Prostate gland (tissue), 2 donors: ENCODE measurements around the gene CPA5.

Experiments used
- CTCF ChIP-seq, 4 experiments: fragments of 200-600 bp in 2 of 4; fragments of 450-650 bp in 2 of 4; sonication (generic) in 2 of 4; IDR thresholded peaks; 1 replicate in 3 of 4; 2 replicates in 1 of 4; pipeline ENCODE4 v1.5.1; 2016 to 2019; ENCODE audit warnings: antibody characterized with exemption in 4 of 4, mild to moderate bottlenecking in 2 of 4, moderate library complexity in 2 of 4
- POLR2A ChIP-seq: fragments of 450-650 bp; IDR thresholded peaks from one replicate; pipeline ENCODE4 v1.6.1; 2016; ENCODE audit warnings: antibody characterized with exemption, mild to moderate bottlenecking

GRCh38 chr7:130297628-130298543 lies 46.7 kb upstream of the CPA5 start:
- TF ChIP-seq CTCF (IDR thresholded peaks at IDR 0.05) (no peak), POLR2A (no peak)
